Measurements from ENCODE around the gene TAS2R14.

Gene TAS2R14, protein sequence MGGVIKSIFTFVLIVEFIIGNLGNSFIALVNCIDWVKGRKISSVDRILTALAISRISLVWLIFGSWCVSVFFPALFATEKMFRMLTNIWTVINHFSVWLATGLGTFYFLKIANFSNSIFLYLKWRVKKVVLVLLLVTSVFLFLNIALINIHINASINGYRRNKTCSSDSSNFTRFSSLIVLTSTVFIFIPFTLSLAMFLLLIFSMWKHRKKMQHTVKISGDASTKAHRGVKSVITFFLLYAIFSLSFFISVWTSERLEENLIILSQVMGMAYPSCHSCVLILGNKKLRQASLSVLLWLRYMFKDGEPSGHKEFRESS

DNA sequence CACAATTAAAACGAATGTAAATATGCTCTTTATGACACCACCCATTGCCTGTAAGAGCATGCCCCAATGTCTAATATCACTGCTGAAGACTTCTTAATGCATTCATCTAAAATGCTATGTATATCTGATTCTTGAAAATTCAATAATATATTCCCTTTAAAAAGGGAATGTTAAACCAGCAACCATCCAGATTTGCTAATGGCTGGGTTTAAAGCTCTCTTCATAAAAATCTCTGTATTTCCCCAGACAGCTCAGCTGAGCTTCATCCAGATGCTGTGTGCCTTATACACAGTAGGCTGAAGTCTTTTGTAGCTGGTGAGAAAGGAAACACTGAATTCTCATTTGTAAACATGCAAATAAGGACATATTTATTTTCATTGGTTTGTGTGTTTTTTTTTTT is at the start of gene TAS2R14:
Gene TAS2R14, minus strand, starts transcription at position 101 of the 400 bp plus-strand sequence. Its CDS starts 56 bp downstream, at position 45.
- no peak for DNase-seq (ENCODE audit: low read depth in 2 of 2, low spot score in 1 of 2)

DNA sequence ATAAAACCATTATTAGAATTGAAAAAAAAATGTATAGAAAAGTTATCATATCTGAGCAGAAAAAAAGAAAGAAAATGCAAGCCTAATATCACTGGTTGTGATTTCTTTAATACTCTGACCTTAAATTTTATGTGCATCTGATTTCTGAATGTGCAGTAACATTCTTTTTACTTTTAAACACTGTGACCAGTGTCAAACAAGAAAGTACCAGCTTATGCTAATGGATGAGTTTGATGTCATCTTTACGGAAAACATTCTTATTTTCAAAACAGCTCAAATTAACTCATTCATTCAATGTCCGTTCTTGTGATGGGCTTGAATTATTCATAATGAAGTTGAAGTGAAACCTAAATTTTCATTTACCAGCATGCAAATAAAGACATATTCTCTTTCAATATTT is 47.7 kb upstream of the TAS2R14 start, which contains the start of gene TAS2R50:
Gene TAS2R50, minus strand, starts transcription at position 101 of the 400 bp plus-strand sequence. Its CDS starts 52 bp downstream, at position 49.
- DNase-seq (ENCODE audit: low read depth in 2 of 2, low spot score in 1 of 2) = no peak

DNA sequence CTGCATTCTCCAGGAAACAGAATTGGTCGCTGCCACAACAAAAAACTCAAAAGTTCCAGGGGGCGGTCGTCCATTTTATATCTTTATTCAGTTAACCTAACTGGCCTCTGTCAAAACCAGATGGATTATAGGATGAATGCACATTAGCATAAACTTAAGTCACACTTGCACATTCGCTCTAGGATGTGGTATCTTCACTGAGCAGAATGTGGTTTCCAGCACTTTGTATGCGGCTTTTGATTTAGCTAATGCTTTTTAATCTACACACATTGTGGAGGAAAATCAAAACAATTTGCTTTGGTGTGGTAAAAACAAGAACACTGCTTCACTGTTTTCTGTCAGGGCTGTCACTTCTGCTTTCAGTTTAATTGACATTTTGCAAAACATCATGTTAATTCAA is 43.2 kb upstream of the TAS2R14 start:
- peak in 1 of 2 donors; percentile 7 for DNase-seq (ENCODE audit: low read depth in 2 of 2, low spot score in 1 of 2)

GRCh38 chr12:10974965-10975364 is 35.9 kb upstream of the TAS2R14 start:
- no peak for DNase-seq (ENCODE audit: low read depth in 2 of 2, low spot score in 1 of 2)

GRCh38 chr12:10968765-10969456 is 29.8 kb upstream of the TAS2R14 start:
- DNase-seq (ENCODE audit: low read depth in 2 of 2, low spot score in 1 of 2) = no peak

DNA sequence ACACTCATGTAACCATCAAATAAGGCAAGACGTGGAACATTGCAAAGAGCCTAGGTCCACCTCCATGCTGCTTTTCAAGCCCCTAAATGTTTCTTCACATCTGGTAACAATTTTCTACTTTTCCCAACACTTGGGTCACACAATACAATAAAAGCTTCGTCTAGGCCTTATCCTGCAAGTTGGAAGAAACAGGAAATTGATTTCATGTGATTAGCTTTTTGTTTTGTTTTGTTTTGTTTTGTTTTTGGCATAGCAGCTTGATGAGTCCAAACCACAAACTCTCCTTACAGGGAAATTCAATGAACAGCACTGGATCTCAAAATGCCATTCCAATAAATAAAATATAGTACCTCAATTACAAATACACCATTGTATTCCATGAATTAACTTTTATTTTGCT is 28.3 kb upstream of the TAS2R14 start:
- DNase-seq (ENCODE audit: low read depth in 2 of 2, low spot score in 1 of 2) = no peak

DNA sequence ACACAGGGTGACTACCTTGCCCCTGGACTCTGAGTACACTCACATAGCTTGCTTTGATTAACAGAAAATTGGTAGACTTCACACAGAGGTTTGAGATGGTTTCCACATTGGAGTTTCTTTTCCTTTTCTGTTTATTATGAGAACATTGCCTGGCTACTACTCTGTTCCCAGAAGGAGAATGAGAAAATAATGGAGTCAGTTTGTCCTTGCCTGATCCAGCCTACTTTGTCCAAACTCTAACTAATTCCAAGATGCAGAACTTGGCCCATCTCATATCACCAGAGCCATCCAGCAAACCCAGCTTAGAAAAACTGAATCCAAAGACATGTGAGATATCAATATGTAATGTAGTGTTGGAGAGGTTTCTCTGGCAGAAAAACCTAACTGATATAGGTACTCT is 27.3 kb upstream of the TAS2R14 start:
- no peak for DNase-seq (ENCODE audit: low read depth in 2 of 2, low spot score in 1 of 2)

DNA sequence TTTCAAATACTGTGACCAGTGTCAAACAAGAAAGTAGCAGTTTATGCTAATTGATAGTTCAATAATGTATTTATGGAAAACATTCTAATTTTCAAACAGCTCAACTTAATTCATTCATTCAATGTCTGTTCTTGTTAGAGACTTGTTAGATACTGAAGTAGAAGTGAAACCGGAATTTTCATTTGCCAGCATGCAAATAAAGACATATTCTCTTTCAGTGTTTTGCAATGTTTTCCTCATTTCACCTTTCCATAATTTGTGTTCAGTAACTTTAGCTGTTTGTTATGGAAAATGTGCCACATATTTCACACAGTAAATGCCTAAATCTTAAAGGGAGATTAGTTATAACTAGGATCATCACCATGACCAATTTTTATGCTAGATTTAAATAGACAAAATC is 26.4 kb upstream of the TAS2R14 start:
- no peak for DNase-seq (ENCODE audit: low read depth in 2 of 2, low spot score in 1 of 2)

DNA sequence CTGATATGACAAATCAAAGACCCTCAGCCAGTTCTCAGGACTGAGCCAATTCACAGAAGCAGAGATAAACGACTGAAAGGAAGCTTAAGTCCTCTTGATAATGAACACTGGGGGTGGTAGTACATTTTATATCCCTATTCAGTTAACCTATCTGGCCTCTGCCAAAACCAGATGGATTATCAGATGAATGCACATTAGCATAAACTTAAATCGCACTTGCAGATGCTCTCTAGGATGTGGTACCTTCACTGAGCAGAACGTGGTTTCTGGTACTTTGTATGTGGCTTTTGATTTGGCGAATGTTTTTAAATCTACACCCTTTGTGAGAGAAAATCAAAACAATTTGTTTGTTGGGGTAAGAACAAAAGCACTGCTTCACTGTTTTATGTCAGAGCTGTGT is 21.1 kb upstream of the TAS2R14 start:
- no peak for DNase-seq (ENCODE audit: low read depth in 2 of 2, low spot score in 1 of 2)

DNA sequence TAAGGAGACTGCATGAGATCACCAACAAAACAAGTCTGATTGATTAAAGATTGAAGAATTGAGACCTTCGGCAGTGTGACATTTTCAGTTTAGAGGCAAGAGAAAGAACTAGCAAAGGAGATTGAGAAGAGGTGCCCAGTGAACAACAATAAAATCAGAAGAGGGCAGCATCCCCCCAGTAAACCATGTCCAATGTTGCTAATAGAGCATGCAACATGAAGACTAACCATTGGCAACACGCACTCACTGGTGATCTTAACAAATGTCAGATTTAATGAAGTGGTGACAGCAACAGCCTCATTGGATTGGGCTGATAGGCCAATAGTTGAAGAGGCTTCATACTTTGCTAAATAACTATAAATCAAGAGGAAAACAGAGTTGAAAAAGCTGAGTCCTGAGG is 20.7 kb upstream of the TAS2R14 start:
- no peak for DNase-seq (ENCODE audit: low read depth in 2 of 2, low spot score in 1 of 2)

DNA sequence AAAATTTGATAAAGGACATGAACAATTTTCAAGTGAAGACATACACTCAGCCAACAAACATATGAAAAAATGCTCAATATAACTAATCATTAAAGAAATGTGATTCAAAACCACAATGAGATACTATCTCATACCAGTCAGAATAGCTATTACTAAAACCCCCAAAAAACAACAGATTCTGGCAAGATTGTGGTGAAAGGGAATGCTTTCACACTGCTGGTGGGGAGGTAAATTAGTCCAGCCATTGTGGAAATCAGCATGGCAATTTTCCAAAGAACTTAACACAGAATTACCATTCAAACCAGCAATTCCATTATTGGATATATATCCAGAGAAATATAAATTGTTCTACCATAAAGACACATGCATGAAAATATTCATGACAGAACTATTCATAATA is 18.7 kb upstream of the TAS2R14 start:
- no peak for DNase-seq (ENCODE audit: low read depth in 2 of 2, low spot score in 1 of 2)

GRCh38 chr12:10956085-10956484 is 17.0 kb upstream of the TAS2R14 start:
- no peak for DNase-seq (ENCODE audit: low read depth in 2 of 2, low spot score in 1 of 2)

- no peak for DNase-seq (ENCODE audit: low read depth in 2 of 2, low spot score in 1 of 2)
Observed at GRCh38 chr12:10952645-10953044, 13.6 kb upstream of the TAS2R14 start.

- no peak for DNase-seq (ENCODE audit: low read depth in 2 of 2, low spot score in 1 of 2)
Observed at GRCh38 chr12:10943167-10943566, 4.1 kb upstream of the TAS2R14 start.

GRCh38 chr12:10941916-10942607 is 3.0 kb upstream of the TAS2R14 start:
- no peak for DNase-seq (ENCODE audit: low read depth in 2 of 2, low spot score in 1 of 2)

DNA sequence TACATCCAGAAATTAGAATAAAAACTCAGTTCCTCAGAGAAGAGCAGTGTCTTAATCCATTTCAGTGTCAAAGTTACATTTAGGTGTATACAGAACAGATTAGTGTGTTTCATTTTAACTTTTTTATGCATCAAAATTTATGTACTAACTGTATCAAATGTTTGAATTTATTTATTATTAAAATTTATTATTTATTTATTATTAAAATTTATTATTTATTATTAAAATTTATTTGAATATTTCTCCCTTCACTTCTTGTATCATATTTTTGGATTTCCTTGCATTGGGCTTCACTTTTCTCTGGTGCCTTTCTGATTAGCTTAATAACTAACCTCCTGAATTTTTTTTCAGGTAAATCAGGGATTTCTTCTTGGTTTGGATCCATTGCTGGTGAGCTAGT is 2.3 kb upstream of the TAS2R14 start:
- no peak for DNase-seq (ENCODE audit: low read depth in 2 of 2, low spot score in 1 of 2)

GRCh38 chr12:10940389-10940788 is 1.3 kb upstream of the TAS2R14 start:
- no peak for DNase-seq (ENCODE audit: low read depth in 2 of 2, low spot score in 1 of 2)

DNA sequence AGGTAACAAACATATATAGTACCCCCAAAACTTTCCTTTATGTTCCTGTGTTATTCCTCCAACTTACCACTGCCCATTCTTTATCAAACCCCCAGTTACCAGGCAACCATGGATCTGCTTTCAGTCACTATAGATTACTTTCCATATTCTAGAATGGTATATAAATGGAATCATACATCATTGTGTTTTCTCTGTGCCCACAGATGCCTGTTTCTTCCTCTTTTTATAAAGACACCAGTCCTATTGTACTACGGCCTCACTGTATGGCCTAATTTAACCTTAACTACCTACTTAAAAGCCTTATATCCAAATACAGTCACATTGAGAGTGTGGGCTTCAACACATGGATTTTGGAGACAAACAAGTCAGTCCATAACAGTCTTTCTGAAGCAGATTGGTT is 2.6 kb downstream of the TAS2R14 start:
- no peak for DNase-seq (ENCODE audit: low read depth in 2 of 2, low spot score in 1 of 2)

DNA sequence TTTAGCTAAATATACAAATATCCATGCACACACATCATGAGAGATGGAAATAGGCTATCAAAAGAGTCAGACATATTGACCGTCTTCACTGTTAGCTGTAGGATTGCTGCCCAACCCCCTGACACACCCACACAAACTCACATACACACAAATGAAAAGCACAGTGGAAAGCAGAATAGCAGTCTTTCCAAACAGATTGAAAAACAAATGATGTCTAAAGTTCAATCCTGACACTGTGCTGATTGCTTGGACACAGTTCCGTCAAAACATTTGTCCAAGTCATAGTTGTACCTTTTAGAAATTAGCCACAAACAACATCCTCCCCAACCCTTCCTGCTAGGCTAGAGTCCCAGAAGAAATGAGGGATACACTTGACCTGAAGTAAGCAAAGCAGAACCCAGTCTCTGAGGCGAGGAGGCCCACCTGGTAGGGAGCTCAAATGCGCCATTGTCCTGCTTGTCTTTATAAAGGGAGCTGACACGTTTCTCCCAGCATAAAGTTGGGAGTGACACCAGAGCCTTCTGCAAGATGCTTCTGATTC is 10.2 kb downstream of the TAS2R14 start, which contains the start of gene PRH2:
Gene PRH2, plus strand, starts transcription at position 491 of the 541 bp plus-strand sequence. Its CDS starts 38 bp downstream, at position 529.
- no peak for DNase-seq (ENCODE audit: low read depth in 2 of 2, low spot score in 1 of 2)

DNA sequence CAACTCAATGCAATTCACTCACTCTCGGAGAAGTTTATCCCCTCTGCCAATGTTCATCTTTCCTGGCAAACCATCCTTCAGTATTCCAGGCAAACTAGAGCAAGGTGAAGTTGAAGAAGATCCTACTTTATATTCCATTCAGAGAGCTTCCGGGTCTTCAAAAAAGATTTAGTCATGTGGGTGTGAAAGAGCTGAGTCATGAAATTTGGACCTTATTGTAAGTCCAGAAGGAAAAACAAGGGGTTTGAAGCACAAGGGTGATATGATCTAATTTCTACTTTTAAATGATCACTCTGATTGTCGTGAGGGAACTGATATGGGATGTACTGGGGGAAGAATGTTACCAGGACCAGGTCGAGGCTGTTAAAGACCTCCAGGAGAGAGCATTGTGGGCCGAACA is 12.8 kb downstream of the TAS2R14 start:
- DNase-seq (ENCODE audit: low read depth in 2 of 2, low spot score in 1 of 2) = no peak

GRCh38 chr12:10919809-10920208 is 19.3 kb downstream of the TAS2R14 start:
- DNase-seq (ENCODE audit: low read depth in 2 of 2, low spot score in 1 of 2) = no peak

DNA sequence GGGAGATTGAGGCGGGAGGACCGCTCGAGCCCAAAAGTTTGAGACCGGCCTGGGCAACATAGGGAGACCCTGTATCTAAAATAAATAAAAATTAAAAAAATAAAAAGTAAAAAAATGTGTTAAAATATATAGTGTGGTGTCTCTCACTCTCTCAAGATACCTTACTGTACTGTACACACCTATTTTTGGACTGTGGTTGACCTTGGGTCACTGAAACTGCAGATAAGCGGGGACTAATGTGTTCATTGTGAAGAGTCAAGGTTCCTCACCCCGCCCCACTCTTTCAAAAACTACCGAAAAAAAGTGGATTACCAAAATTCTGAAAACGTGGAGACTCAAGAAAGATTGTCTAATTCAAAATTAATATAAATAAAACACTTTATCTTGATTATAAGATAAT is 28.7 kb downstream of the TAS2R14 start:
- no peak for DNase-seq (ENCODE audit: low read depth in 2 of 2, low spot score in 1 of 2)
